HUES48 (cell line): Measurements from ENCODE around the gene GNB1.

Source experiments
- H3K27ac ChIP-seq: one replicate; pipeline ENCODE4 v1.7.0; 2013; ENCODE audit warnings: low read depth, low read length, inconsistent platforms
- H3K27me3 ChIP-seq: 2 replicates; pipeline ENCODE4 v1.6.1; 2013; ENCODE audit warnings: mild to moderate bottlenecking, low read length; ENCODE audit not compliant: control insufficient read depth, insufficient read depth
- H3K36me3 ChIP-seq: 2 replicates; pipeline ENCODE4 v1.6.1; 2013; ENCODE audit warnings: low read length; ENCODE audit not compliant: control insufficient read depth, insufficient read depth
- H3K4me1 ChIP-seq: 2 replicates; pipeline ENCODE4 v1.6.1; 2013; ENCODE audit warnings: mild to moderate bottlenecking, low read length; ENCODE audit not compliant: control insufficient read depth, insufficient read depth
- H3K4me3 ChIP-seq: 2 replicates; pipeline ENCODE4 v1.5.1; 2013; ENCODE audit warnings: mild to moderate bottlenecking, low read depth, low read length
- H3K9ac ChIP-seq: 2 replicates; pipeline ENCODE4 v1.6.1; 2013; ENCODE audit warnings: mild to moderate bottlenecking, low read depth, low read length, moderate library complexity
- H3K9me3 ChIP-seq: 2 replicates; pipeline ENCODE4 v1.6.1; 2013; ENCODE audit warnings: low read length; ENCODE audit not compliant: control insufficient read depth, insufficient read depth

Gene GNB1

GRCh38 chr1:1928231-1929101 lies 37.6 kb upstream of the GNB1 start:
- Histone ChIP-seq H3K36me3 (no peaks in the 10 kb centered on the region), H3K9me3 (no peaks in the 10 kb centered on the region), H3K4me1 (no peaks in the 10 kb centered on the region), H3K9ac (no peak overlapping the region), H3K27me3 (no peaks in the 10 kb centered on the region), H3K4me3 (no peak overlapping the region), H3K27ac (no peak overlapping the region)

- Histone ChIP-seq H3K9ac (no peak overlapping the region), H3K36me3 (no peaks in the 10 kb centered on the region), H3K4me3 (no peak overlapping the region), H3K4me1 (no peaks in the 10 kb centered on the region), H3K27me3 (no peaks in the 10 kb centered on the region), H3K9me3 (no peaks in the 10 kb centered on the region), H3K27ac (no peak overlapping the region)
Measured at GRCh38 chr1:1927751-1928150, 36.9 kb upstream of the GNB1 start.

GRCh38 chr1:1926886-1927660 lies 36.2 kb upstream of the GNB1 start:
- H3K36me3 ChIP-seq, result no peaks in the 10 kb centered on the region
- H3K4me1 ChIP-seq, result no peaks in the 10 kb centered on the region
- H3K4me3 ChIP-seq, result no peak overlapping the region
- H3K27ac ChIP-seq, result no peak overlapping the region
- no peaks in the 10 kb centered on the region for H3K9me3 ChIP-seq
- H3K9ac ChIP-seq, result no peak overlapping the region
- H3K27me3 ChIP-seq, result no peaks in the 10 kb centered on the region

GRCh38 chr1:1926346-1926811 lies 35.5 kb upstream of the GNB1 start:
- Histone ChIP-seq H3K4me3 (no peak overlapping the region), H3K9me3 (no peaks in the 10 kb centered on the region), H3K27ac (no peak overlapping the region), H3K27me3 (no peaks in the 10 kb centered on the region), H3K9ac (no peak overlapping the region), H3K36me3 (no peaks in the 10 kb centered on the region), H3K4me1 (no peaks in the 10 kb centered on the region)

GRCh38 chr1:1925437-1926345 lies 34.8 kb upstream of the GNB1 start:
- Histone ChIP-seq H3K9me3 (no peaks in the 10 kb centered on the region), H3K36me3 (no peaks in the 10 kb centered on the region), H3K27me3 (no peaks in the 10 kb centered on the region), H3K27ac (no peak overlapping the region), H3K4me3 (no peak overlapping the region), H3K9ac (no peak overlapping the region), H3K4me1 (no peaks in the 10 kb centered on the region)

- no peak overlapping the region for H3K9ac ChIP-seq
- H3K4me1 ChIP-seq, result peaks cover under 1% of the 10 kb centered on the region; the same call in 1 of the 2 replicates
- H3K36me3 ChIP-seq, result no peaks in the 10 kb centered on the region
- H3K9me3 ChIP-seq, result no peaks in the 10 kb centered on the region
- H3K27ac ChIP-seq, result no peak overlapping the region
- H3K27me3 ChIP-seq, result no peaks in the 10 kb centered on the region
- no peak overlapping the region for H3K4me3 ChIP-seq
Measured at GRCh38 chr1:1924849-1925248, 34.0 kb upstream of the GNB1 start.

- H3K4me1 ChIP-seq, result peaks cover 3% of the 10 kb centered on the region; the same call in 1 of the 2 replicates
Measured at GRCh38 chr1:1924386-1924785, 33.5 kb upstream of the GNB1 start.

GRCh38 chr1:1922956-1923833 lies 32.3 kb upstream of the GNB1 start:
- Histone ChIP-seq H3K9ac (no peak overlapping the region), H3K27ac (no peak overlapping the region), H3K4me3 (no peak overlapping the region), H3K9me3 (no peaks in the 10 kb centered on the region), H3K36me3 (no peaks in the 10 kb centered on the region), H3K27me3 (0 out of 2 replicates have a peak, but pooled peaks cover 3% of the 10 kb centered on the region), H3K4me1 (peaks cover 7% of the 10 kb centered on the region; the same call in 1 of the 2 replicates)

More at GRCh38 chr1:1924386-1924785, 33.5 kb upstream of the GNB1 start:
- Histone ChIP-seq H3K27ac (no peak overlapping the region), H3K4me3 (no peak overlapping the region), H3K27me3 (no peaks in the 10 kb centered on the region), H3K9ac (no peak overlapping the region), H3K36me3 (no peaks in the 10 kb centered on the region), H3K9me3 (no peaks in the 10 kb centered on the region)

GRCh38 chr1:1922702-1922955 lies 31.7 kb upstream of the GNB1 start:
- no peak overlapping the region for H3K9ac ChIP-seq
- H3K36me3 ChIP-seq, result no peaks in the 10 kb centered on the region
- H3K4me3 ChIP-seq, result no peak overlapping the region
- H3K27me3 ChIP-seq, result 0 out of 2 replicates have a peak, but pooled peaks cover 4% of the 10 kb centered on the region
- H3K9me3 ChIP-seq, result no peaks in the 10 kb centered on the region
- H3K4me1 ChIP-seq, result peaks cover 8% of the 10 kb centered on the region; the same call in 1 of the 2 replicates
- H3K27ac ChIP-seq, result no peak overlapping the region
